ENCODE measurements around the gene PXMP4.
A peak's percentile ranks its signal among the peaks of the same experiment; 100 is the strongest.

PXMP4 gene

DNA sequence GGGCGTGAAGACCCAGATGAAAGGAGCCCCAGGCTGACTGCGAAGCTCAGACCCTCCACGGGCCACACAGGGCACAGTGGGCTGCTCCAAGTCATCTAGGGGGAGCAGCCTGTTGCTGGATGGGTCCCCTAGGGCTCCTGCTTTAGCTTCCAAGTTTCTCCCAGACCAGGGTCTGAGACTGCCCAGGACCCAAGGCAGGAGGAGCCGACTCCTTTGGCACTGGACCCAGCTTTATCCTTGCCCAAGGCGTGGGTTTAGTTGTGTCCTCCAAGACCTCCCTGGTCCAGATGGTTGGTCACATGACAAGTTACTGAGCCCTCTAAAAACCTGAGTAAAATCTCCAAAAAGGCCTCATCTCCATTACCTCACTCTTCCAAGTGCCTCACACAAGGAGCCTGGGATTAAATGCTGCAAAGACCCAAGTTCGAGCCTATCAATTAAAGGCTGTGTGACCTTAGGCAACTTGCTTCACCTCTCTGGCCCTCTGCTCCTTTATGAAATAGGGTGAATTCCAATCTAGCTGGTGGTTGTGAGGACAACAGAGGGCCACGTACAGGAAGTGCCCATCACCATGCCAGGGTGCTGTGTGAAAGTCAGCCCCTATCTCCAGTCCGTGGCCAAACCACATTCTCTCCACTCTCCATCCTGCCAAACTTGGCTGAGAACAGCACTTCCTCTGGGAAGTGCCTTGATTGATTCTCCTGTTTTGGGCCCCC, 48.4 kb downstream of the PXMP4 start:
- no peaks in the 10 kb centered on the region for H3K27me3 ChIP-seq (ENCODE audit: insufficient read depth, low read length)
- H2AFZ ChIP-seq (ENCODE audit: low read depth, low read length) = no peak overlapping the region
- H3K36me3 ChIP-seq (ENCODE audit: insufficient read depth, low read length) = peaks cover 21% of the 10 kb centered on the region
- no peaks in the 10 kb centered on the region for H3K9me3 ChIP-seq (ENCODE audit: low read length)
- H3K4me3 ChIP-seq (ENCODE audit: low read length) = no peak overlapping the region
- peaks cover 32% of the 10 kb centered on the region for H3K4me1 ChIP-seq (ENCODE audit: insufficient read depth, low read length)

DNA sequence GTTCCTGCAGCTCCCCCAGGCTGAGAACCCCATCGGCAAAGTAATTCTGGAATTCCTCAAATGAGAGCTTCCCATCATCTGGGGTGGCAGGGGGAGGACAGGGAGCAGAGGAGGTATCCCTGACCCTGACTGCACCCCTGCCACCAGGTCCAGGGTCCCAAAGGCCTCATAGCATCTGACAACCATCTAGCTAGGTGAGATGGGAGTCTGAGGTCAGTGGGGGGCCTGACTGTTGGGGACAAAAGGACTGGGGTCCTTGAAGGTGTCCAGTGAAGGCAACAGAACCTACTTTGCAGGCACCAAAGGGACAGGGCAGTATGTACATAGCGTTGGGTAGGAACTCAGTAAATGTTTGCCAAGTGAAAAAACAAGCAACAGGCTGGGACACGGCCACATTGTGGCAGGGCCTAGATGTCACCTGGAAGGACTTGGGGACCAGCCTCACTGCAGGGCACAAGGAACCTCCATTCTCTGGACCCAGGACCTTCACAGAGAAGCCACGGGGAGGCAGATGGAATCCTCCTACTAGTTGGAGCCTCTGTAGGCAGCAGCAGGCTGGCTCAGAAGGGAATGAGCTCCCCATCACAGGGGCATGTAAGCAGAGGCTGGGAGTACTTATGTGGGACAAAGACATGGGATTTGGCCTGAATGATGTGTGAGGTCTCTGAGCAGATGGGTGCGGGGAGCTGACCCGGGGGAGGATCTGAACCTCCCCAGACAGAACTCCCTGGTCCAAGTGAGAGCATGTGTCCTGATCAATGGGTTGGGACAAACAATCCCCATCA, 49.2 kb downstream of the PXMP4 start:
- H3K36me3 ChIP-seq (ENCODE audit: insufficient read depth, low read length) = peaks cover 15% of the 10 kb centered on the region
- no peaks in the 10 kb centered on the region for H3K27me3 ChIP-seq (ENCODE audit: insufficient read depth, low read length)
- peaks cover 24% of the 10 kb centered on the region for H3K4me1 ChIP-seq (ENCODE audit: insufficient read depth, low read length)
- no peak overlapping the region for H2AFZ ChIP-seq (ENCODE audit: low read depth, low read length)
- H3K4me3 ChIP-seq (ENCODE audit: low read length) = no peak overlapping the region
- no peaks in the 10 kb centered on the region for H3K9me3 ChIP-seq (ENCODE audit: low read length)

DNA sequence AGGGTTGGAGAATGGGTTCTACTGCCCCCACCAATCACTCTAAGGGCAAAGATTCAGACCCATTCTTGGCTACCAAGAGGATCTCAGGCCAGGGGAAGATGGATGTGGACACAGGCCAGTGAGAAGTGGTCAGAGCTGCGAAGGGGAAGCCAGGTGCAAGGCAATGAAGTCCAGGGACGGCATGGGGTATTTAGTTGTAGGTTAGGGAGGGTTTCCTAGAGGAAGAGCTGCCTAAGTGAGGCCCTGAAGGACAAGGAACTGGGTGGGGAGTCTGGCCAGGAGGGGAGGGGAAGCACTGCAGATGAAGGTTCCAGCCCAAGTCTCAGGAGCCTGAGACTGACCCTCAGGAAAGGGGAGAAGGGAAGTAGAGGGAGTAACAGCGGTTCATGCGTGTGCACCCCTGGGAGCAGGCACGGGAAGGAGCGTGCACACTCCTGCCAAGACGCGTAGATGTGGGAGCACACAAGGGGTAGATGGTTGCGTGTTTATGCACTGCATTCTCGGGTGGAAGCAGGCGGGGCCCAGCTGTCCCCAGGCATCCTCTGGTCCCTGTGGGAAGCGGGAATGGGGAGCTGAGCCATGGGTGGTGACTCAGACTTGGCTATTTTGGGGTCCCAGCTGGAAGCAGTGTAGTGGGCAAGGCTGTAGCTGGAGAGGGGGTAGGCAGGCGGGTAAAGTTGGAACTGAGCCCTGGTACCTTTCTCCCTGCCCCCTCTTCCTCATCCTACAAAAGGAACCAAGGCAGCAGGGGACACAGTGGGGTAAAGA, 50.1 kb downstream of the PXMP4 start:
- no peak overlapping the region for H3K4me3 ChIP-seq (ENCODE audit: low read length)
- H2AFZ ChIP-seq (ENCODE audit: low read depth, low read length) = no peak overlapping the region
- peaks cover 15% of the 10 kb centered on the region for H3K36me3 ChIP-seq (ENCODE audit: insufficient read depth, low read length)
- peaks cover 16% of the 10 kb centered on the region for H3K4me1 ChIP-seq (ENCODE audit: insufficient read depth, low read length)
- H3K27me3 ChIP-seq (ENCODE audit: insufficient read depth, low read length) = no peaks in the 10 kb centered on the region
- no peaks in the 10 kb centered on the region for H3K9me3 ChIP-seq (ENCODE audit: low read length)

DNA sequence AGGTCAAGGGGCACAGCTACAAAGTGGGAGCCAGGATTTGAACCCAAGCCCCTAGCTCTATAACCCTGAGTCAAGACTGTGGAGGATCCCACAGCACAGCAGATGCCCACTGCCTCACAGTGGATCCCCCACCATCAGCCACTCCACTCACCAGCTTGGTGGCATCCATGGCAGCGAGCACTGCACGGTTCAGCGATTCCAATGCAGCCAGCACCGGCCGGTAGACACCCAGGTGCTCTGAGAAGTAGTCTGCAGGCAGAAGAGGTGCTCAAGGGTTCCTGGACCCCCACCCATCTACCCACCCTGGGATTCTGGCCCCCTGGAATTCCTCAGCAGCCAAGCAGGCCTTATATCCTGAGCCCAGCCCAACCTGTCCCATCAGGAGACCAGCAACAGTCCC, 50.9 kb downstream of the PXMP4 start:
- peaks cover 15% of the 10 kb centered on the region for H3K36me3 ChIP-seq (ENCODE audit: insufficient read depth, low read length)
- no peaks in the 10 kb centered on the region for H3K9me3 ChIP-seq (ENCODE audit: low read length)
- H3K4me3 ChIP-seq (ENCODE audit: low read length) = no peak overlapping the region
- no peak overlapping the region for H2AFZ ChIP-seq (ENCODE audit: low read depth, low read length)
- peaks cover 13% of the 10 kb centered on the region for H3K4me1 ChIP-seq (ENCODE audit: insufficient read depth, low read length)
- H3K27me3 ChIP-seq (ENCODE audit: insufficient read depth, low read length) = no peaks in the 10 kb centered on the region

DNA sequence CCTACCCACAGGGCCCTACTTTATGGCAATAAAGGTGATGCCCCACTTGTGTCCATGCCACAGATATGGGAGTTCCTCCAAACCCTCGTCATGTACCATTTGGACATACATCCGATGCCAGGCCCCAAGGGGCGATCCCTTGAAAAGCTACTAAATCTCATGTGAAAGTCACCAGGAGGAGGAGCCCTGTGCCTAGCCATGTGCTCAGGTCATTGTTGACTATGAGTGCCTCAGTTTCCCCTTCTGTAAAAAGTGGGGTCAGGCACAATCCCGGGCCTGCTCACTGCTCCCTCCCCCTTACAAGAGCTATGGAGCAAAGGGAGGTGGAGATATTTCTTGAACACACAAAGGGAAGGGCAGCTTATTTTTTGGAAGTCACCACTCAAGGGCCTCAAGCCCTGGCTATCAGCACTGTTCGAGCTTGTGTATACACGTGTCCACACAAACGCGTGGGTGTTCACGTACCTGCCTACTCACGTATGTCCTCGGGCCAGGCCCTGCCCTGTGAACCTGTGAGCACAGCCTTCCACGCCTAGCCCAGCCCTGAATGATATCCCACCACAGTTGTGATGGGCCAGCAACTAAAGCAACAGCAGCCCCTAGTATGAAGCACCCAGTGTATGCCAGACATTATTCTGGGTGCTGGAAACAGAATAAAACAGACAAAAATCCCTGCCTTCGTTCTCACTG, 51.5 kb downstream of the PXMP4 start:
- Histone ChIP-seq H3K4me3 (ENCODE audit: low read length) (no peak overlapping the region), H3K27me3 (ENCODE audit: insufficient read depth, low read length) (no peaks in the 10 kb centered on the region), H3K36me3 (ENCODE audit: insufficient read depth, low read length) (peaks cover 15% of the 10 kb centered on the region), H3K9me3 (ENCODE audit: low read length) (no peaks in the 10 kb centered on the region), H3K4me1 (ENCODE audit: insufficient read depth, low read length) (peaks cover 15% of the 10 kb centered on the region), H2AFZ (ENCODE audit: low read depth, low read length) (no peak overlapping the region)

DNA sequence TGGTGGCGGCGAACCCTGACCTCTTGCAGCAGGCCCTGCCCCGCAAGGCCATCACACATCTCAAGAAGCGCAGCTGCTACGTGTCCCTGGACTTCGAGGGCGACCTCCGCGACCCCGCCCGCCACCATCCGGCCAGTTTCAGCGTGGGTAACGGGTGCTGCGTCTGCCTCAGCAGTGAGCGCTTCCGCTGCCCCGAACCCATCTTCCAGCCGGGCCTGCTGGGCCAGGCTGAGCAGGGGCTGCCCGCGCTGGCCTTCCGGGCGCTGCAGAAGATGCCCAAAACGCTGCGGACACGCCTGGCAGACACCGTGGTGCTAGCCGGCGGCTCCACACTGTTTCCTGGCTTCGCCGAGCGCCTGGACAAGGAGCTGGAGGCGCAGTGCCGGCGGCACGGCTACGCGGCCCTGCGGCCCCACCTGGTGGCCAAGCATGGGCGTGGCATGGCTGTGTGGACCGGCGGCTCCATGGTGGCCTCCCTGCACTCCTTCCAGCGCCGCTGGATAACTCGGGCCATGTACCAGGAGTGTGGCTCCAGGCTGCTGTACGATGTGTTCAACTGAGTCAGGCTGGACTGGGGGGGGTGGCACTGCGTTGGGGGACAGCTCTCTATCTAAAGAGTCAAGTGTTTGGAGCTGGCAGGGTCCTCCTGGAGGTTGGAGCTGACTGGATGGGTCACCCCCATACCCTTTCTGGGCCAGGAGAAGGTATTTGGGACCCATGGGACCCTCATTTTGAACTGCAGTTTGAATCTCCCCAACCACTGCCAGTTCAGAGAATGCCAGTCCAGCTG, 52.2 kb downstream of the PXMP4 start:
- no peaks in the 10 kb centered on the region for H3K27me3 ChIP-seq (ENCODE audit: insufficient read depth, low read length)
- H3K9me3 ChIP-seq (ENCODE audit: low read length) = no peaks in the 10 kb centered on the region
- peaks cover 15% of the 10 kb centered on the region for H3K36me3 ChIP-seq (ENCODE audit: insufficient read depth, low read length)
- H3K4me1 ChIP-seq (ENCODE audit: insufficient read depth, low read length) = peaks cover 13% of the 10 kb centered on the region
- H2AFZ ChIP-seq (ENCODE audit: low read depth, low read length) = no peak overlapping the region
- no peak overlapping the region for H3K4me3 ChIP-seq (ENCODE audit: low read length)

DNA sequence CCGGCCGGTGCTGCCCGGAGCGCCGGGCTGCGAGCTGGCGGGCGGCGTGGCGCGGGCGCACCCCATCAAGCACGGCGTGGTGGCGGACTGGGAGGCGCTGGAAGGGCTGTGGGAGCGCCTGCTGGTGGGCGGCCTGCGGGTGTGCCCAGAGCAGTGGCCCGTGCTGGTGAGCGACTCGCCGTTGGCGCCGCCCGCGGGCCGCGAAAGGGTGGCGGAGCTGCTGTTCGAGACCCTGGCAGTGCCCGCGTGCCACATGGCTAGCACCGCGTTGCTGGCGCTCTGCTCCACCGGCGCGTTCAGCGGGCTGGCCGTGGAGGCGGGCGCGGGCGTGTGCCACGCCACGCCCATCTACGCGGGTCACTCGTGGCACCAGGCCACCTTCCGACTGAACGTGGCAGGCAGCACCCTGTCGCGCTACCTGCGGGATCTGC, 52.9 kb downstream of the PXMP4 start:
- Histone ChIP-seq H3K4me3 (ENCODE audit: low read length) (no peak overlapping the region), H3K36me3 (ENCODE audit: insufficient read depth, low read length) (peaks cover 15% of the 10 kb centered on the region), H2AFZ (ENCODE audit: low read depth, low read length) (no peak overlapping the region), H3K27me3 (ENCODE audit: insufficient read depth, low read length) (no peaks in the 10 kb centered on the region), H3K4me1 (ENCODE audit: insufficient read depth, low read length) (peaks cover 15% of the 10 kb centered on the region), H3K9me3 (ENCODE audit: low read length) (no peaks in the 10 kb centered on the region)

DNA sequence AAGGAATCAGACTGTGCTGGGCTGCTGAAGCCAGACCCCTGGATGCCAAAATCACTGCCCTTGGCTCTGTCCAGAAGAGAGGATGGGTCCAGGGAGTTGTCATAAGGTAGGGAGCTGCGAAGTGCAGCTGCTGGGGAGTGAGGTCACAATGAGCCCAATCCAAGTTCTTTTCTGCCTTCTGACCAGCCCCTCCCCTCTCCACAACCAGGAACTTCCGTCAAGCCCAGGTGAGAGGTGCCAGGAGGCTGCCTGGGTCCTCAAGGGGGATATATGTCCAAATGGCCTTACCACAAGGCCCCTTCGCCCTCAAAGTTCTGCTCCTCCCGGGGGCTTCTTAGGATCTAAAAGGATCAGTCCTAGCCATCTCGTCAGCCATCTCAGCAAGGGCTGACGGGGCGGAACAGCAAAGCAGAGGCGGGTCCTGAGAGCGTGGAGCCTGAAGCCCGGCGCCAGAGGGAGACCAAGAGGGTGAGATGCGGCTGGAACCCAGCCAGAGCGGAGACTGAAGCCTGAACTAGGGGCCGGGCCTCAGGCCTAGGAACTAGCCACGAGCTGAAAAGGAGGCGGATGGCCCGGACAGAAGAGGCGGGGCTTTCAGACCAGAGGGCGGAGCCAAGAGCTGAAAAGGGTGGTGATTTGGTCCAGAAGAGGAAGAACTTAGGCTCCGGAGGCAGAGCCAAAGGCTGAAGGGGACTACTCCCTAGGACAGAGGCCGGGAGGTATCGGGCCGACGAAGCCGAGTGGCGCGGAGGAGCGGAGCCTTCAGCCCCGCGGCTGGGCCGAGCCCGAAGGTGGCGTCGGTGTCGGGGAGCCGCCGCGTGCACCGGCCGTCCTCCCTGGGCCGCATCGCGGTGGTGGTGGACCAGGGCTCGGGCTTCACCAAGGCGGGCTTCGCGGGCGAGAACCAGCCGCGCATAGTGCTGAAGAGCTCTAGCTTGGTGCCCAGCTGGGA, 53.5 kb downstream of the PXMP4 start, which contains the start of gene ACTL10:
Gene ACTL10 (plus strand): TSS at position 651 of the 952 bp plus-strand sequence. CDS start 555 bp downstream, outside the sequence.
- no peak within 1 kb of the TSS for H3K4me3 ChIP-seq (ENCODE audit: low read length)
- H3K27me3 ChIP-seq (ENCODE audit: insufficient read depth, low read length) = no peaks in the 10 kb centered on the region
- peaks cover 15% of the 10 kb centered on the region for H3K36me3 ChIP-seq (ENCODE audit: insufficient read depth, low read length)
- no peak within 1 kb of the TSS for H2AFZ ChIP-seq (ENCODE audit: low read depth, low read length)
- no peaks in the 10 kb centered on the region for H3K9me3 ChIP-seq (ENCODE audit: low read length)
- H3K4me1 ChIP-seq (ENCODE audit: insufficient read depth, low read length) = peaks cover 15% of the 10 kb centered on the region

DNA sequence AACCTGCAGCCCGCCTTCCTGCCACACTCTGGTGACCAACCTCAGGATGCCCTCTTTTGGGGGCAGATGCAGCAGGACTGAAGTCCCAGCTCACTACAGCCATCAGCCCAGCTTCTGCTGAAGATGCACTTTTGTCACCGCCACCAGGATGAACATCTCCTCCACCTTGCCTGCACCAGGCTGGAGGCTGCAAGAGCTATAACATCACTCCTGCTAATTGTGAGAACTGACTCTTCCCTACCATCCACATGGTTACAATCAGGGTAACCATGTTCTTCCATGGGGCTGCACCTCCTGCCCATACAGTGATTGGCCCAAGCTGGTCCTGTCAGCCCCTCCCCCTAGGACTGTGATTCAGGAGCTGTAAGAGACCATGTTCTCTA, 55.4 kb downstream of the PXMP4 start:
- H3K9me3 ChIP-seq (ENCODE audit: low read length) = no peaks in the 10 kb centered on the region
- no peak overlapping the region for H2AFZ ChIP-seq (ENCODE audit: low read depth, low read length)
- H3K4me1 ChIP-seq (ENCODE audit: insufficient read depth, low read length) = peaks cover 15% of the 10 kb centered on the region
- no peaks in the 10 kb centered on the region for H3K27me3 ChIP-seq (ENCODE audit: insufficient read depth, low read length)
- no peak overlapping the region for H3K4me3 ChIP-seq (ENCODE audit: low read length)
- peaks cover 11% of the 10 kb centered on the region for H3K36me3 ChIP-seq (ENCODE audit: insufficient read depth, low read length)

DNA sequence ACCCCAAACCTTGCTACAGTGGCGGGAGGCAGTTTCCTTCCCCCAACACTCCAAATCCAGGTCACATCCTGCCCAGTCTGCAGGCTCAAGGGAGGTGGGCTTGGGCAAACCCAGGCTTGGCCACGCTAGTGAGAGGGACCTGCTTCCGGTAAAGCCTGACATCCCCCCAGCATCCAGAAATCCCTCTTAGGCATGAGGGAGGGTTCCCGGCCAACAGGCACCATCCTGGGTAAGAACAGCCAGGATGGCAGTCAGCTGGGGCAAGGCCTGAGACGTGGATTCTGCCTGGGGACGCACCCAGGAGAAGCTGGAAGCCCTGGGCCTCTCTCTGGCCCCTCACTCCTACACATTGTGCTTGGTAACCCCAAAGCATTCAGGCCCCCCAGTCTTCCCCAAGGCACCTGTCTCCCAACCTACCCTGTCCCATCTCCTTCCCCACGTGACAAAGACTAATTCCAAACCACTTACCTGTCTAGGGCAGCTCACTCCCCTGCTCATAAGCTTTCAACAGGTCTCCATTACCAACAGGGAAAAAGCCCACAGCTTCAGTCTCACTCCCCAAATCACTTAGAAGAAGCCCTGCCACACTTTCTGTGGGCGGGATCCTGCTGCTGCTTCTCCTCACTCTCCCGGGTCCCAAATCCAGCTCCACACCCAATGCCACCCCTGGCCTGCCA, 55.9 kb downstream of the PXMP4 start:
- peak overlapping the region; percentile 55 for H3K4me3 ChIP-seq (ENCODE audit: low read length)
- H2AFZ ChIP-seq (ENCODE audit: low read depth, low read length) = peak overlapping the region; percentile 62
- peaks cover 15% of the 10 kb centered on the region for H3K4me1 ChIP-seq (ENCODE audit: insufficient read depth, low read length)
- no peaks in the 10 kb centered on the region for H3K27me3 ChIP-seq (ENCODE audit: insufficient read depth, low read length)
- H3K36me3 ChIP-seq (ENCODE audit: insufficient read depth, low read length) = peaks cover 5% of the 10 kb centered on the region
- H3K9me3 ChIP-seq (ENCODE audit: low read length) = no peaks in the 10 kb centered on the region
